Measurements from ENCODE around the gene MXD4.

DNA sequence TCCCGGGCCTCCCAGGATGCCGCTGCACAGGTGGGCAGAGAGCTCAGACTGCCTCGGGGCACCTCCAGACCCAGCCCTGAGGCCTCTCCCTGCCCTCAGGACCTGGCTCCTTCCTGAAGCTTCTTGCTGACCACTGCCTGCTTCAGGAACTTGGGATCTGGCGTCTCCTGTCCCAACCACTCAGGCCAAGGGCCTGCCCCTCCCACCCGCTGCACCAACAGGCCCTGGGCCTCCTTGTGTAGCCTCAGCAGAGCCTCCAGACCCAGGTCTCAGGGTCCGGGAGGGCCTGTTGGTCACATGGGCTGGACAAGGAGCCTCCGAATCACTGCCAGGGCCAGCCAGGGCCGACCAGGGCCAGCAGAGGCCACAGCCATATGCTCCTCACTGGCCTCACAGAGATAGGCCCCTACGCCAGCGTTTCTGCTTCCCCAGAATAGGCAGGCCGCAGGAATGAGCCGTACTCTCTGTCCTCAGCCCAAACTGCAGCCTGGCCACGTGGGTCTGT lies 2.8 kb downstream of the MXD4 start:
- TF ChIP-seq, protein P1, sequence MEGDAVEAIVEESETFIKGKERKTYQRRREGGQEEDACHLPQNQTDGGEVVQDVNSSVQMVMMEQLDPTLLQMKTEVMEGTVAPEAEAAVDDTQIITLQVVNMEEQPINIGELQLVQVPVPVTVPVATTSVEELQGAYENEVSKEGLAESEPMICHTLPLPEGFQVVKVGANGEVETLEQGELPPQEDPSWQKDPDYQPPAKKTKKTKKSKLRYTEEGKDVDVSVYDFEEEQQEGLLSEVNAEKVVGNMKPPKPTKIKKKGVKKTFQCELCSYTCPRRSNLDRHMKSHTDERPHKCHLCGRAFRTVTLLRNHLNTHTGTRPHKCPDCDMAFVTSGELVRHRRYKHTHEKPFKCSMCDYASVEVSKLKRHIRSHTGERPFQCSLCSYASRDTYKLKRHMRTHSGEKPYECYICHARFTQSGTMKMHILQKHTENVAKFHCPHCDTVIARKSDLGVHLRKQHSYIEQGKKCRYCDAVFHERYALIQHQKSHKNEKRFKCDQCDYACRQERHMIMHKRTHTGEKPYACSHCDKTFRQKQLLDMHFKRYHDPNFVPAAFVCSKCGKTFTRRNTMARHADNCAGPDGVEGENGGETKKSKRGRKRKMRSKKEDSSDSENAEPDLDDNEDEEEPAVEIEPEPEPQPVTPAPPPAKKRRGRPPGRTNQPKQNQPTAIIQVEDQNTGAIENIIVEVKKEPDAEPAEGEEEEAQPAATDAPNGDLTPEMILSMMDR (IDR thresholded peaks at IDR 0.05), result no peak
- TF ChIP-seq POLR2A (IDR thresholded peaks at IDR 0.05), result no peak

All from adrenal gland (tissue), 5 donors.